LoVo (cell line): ENCODE data around the gene RBMS3.

Experiments used
- DNase-seq: peaks from one replicate; pipeline ENCODE4 v3.0.0-alpha.2; 2016; ENCODE audit warnings: low spot score

RBMS3 gene

GRCh38 chr3:29679944-29680343 lies 399.1 kb downstream of the RBMS3 start:
- DNase-seq = no peak

GRCh38 chr3:29683018-29683993 lies 402.4 kb downstream of the RBMS3 start:
- peak; percentile 51 for DNase-seq

GRCh38 chr3:29686889-29687592 lies 406.2 kb downstream of the RBMS3 start:
- DNase-seq = no peak

GRCh38 chr3:29690686-29691353 lies 409.9 kb downstream of the RBMS3 start:
- no peak for DNase-seq

- peak; percentile 28 for DNase-seq
Measured at GRCh38 chr3:29693863-29694262, 413.0 kb downstream of the RBMS3 start.

- DNase-seq = no peak
Measured at GRCh38 chr3:29694331-29694730, 413.5 kb downstream of the RBMS3 start.

- DNase-seq = peak; percentile 59
Measured at GRCh38 chr3:29694783-29695182, 413.9 kb downstream of the RBMS3 start.

GRCh38 chr3:29695201-29695600 lies 414.3 kb downstream of the RBMS3 start:
- no peak for DNase-seq

- DNase-seq = no peak
Measured at GRCh38 chr3:29695643-29696198, 414.9 kb downstream of the RBMS3 start.

- no peak for DNase-seq
Measured at GRCh38 chr3:29696311-29696710, 415.4 kb downstream of the RBMS3 start.

- DNase-seq = no peak
Measured at GRCh38 chr3:29697989-29698388, 417.1 kb downstream of the RBMS3 start.

GRCh38 chr3:29700256-29700655 lies 419.4 kb downstream of the RBMS3 start:
- DNase-seq = no peak

- no peak for DNase-seq
Measured at GRCh38 chr3:29701326-29701983, 420.6 kb downstream of the RBMS3 start.

- DNase-seq = no peak
Measured at GRCh38 chr3:29705906-29706844, 425.3 kb downstream of the RBMS3 start.

GRCh38 chr3:29708884-29709283 lies 428.0 kb downstream of the RBMS3 start:
- DNase-seq = no peak

- DNase-seq = no peak
Measured at GRCh38 chr3:29711255-29711771, 430.4 kb downstream of the RBMS3 start.

- DNase-seq = no peak
Measured at GRCh38 chr3:29716213-29716612, 435.3 kb downstream of the RBMS3 start.

- peak; percentile 2 for DNase-seq
Measured at GRCh38 chr3:29718661-29719065, 437.8 kb downstream of the RBMS3 start.

- DNase-seq = no peak
Measured at GRCh38 chr3:29720665-29721064, 439.8 kb downstream of the RBMS3 start.

- DNase-seq = no peak
Measured at GRCh38 chr3:29721789-29722188, 440.9 kb downstream of the RBMS3 start.
